Keratinocyte (primary cell): ENCODE measurements around the gene ZSCAN31. TPM values are rescaled to one million over a fixed set of nuclear protein-coding genes. Genes with fewer than 3 reads are reported as not detected.

Source experiments
- DNase-seq: peaks from one replicate; pipeline ENCODE4 v3.0.0-alpha.2; 2011; ENCODE audit warnings: low read depth, missing footprints, low spot score
- FAIRE-seq: peaks from 2 replicates; lab custom pipeline; 2011; peaks lifted over from hg19 to GRCh38; lab: Jason Lieb, UNC
- H2AFZ ChIP-seq: 2 replicates; pipeline ENCODE4 v1.6.0; 2012; ENCODE audit warnings: low read length, control low read depth, inconsistent platforms; ENCODE audit not compliant: control insufficient read depth
- H3K27ac ChIP-seq: 2 replicates; pipeline ENCODE4 v1.5.1; 2011; ENCODE audit warnings: low read length; ENCODE audit not compliant: control insufficient read depth, insufficient read depth
- H3K27me3 ChIP-seq: 3 replicates; pipeline ENCODE4 v1.6.0; 2011; ENCODE audit warnings: low read length; ENCODE audit not compliant: control insufficient read depth, insufficient read depth; ENCODE audit errors: extremely low read depth
- H3K36me3 ChIP-seq, 2 experiments: 2 replicates in 1 of 2; 3 replicates in 1 of 2; pipeline ENCODE4 v1.5.1; 2011; ENCODE audit warnings: low read length in 2 of 2, mild to moderate bottlenecking in 1 of 2; ENCODE audit not compliant: control insufficient read depth in 2 of 2, insufficient read depth in 2 of 2; ENCODE audit errors: extremely low read depth in 1 of 2
- H3K4me1 ChIP-seq: 3 replicates; pipeline ENCODE4 v1.5.1; 2011; ENCODE audit warnings: low read length; ENCODE audit not compliant: control insufficient read depth, insufficient read depth; ENCODE audit errors: extremely low read depth
- H3K4me2 ChIP-seq: 3 replicates; pipeline ENCODE4 v1.6.0; 2011; ENCODE audit warnings: low read depth, low read length; ENCODE audit not compliant: control insufficient read depth, insufficient read depth; ENCODE audit errors: extremely low read depth
- H3K4me3 ChIP-seq, 3 experiments: fragments of 200-600 bp in 1 of 3; sonication (generic) in 1 of 3; 2 replicates in 2 of 3; 3 replicates in 1 of 3; pipeline ENCODE4 v1.5.1; 2011 to 2016; ENCODE audit warnings: low read length in 3 of 3, mild to moderate bottlenecking in 3 of 3, control low read depth in 2 of 3, inconsistent platforms in 1 of 3, low read depth in 1 of 3, mixed read lengths in 1 of 3, mixed run types in 1 of 3, moderate library complexity in 1 of 3; ENCODE audit not compliant: control insufficient read depth in 2 of 3, insufficient read depth in 2 of 3; ENCODE audit errors: extremely low read depth in 1 of 3
- H3K79me2 ChIP-seq: 2 replicates; pipeline ENCODE4 v1.6.0; 2012; ENCODE audit warnings: low read length; ENCODE audit not compliant: control insufficient read depth, insufficient read depth
- H3K9ac ChIP-seq: 3 replicates; pipeline ENCODE4 v1.6.0; 2011; ENCODE audit warnings: low read length; ENCODE audit not compliant: control insufficient read depth, insufficient read depth; ENCODE audit errors: extremely low read depth
- H3K9me1 ChIP-seq: 3 replicates; pipeline ENCODE4 v1.6.0; 2011; ENCODE audit warnings: low read length; ENCODE audit not compliant: control insufficient read depth, insufficient read depth; ENCODE audit errors: extremely low read depth
- H3K9me3 ChIP-seq: 2 replicates; pipeline ENCODE4 v1.5.1; 2012; ENCODE audit warnings: low read depth, low read length; ENCODE audit not compliant: control insufficient read depth
- H4K20me1 ChIP-seq: 3 replicates; pipeline ENCODE4 v1.6.0; 2011; ENCODE audit warnings: low read length; ENCODE audit not compliant: control insufficient read depth, insufficient read depth; ENCODE audit errors: extremely low read depth
- CTCF ChIP-seq, 3 experiments: IDR thresholded peaks in 1 of 3; conservative IDR thresholded peaks in 1 of 3; optimal IDR thresholded peaks in 1 of 3; 2 replicates in 2 of 3; 3 replicates in 1 of 3; pipeline versions ENCODE3 to v1.5.1; 2011; ENCODE audit warnings: low read length in 3 of 3, mild to moderate bottlenecking in 3 of 3, moderate library complexity in 2 of 3, control low read depth in 1 of 3, inconsistent platforms in 1 of 3; ENCODE audit not compliant: insufficient read depth in 2 of 3; ENCODE audit errors: extremely low read depth in 1 of 3
- EZH2 ChIP-seq: IDR thresholded peaks from one replicate; pipeline ENCODE4 v1.6.1; 2012; ENCODE audit warnings: inconsistent platforms, mild to moderate bottlenecking, low read length, moderate library complexity
- dilution Hi-C: fragments of 300-500 bp; cut with MboI; formaldehyde crosslinking; loops from one replicate; pipeline ENCODE4 v1.7.0; 2020; ENCODE audit warnings: low sequenced_read_pairs; ENCODE audit not compliant: extremely low pct_ligation_motif_present
- polyA plus RNA-seq, 5 experiments: library from polyadenylated mRNA; depleted of rRNA in 3 of 5; stranded (reverse) in 3 of 5; stranded (forward) in 1 of 5; unstranded in 1 of 5; fragments of >200 nt; gene quantifications; 1 replicate in 1 of 5; 2 replicates in 3 of 5; 3 replicates in 1 of 5; pipeline versions ENCODE4 v1.2.1 to v1.2.3, GENCODE V29; 2011 to 2012; ENCODE audit warnings: missing spikeins in 2 of 5, low read depth in 1 of 5, low replicate concordance in 1 of 5

Gene ZSCAN31
- polyA plus RNA-seq, 1 donor (not counting 4 experiments of a cell fraction or from before 2014, with no cell fraction given): 14.4 TPM

GRCh38 chr6:28335040-28335563, 846 bp downstream of the ZSCAN31 start:
- no peaks in the 10 kb centered on the region for H3K9me1 ChIP-seq
- no peak overlapping the region for H3K27ac ChIP-seq
- H4K20me1 ChIP-seq: no peaks in the 10 kb centered on the region
- no peaks in the 10 kb centered on the region for H3K79me2 ChIP-seq
- no peaks in the 10 kb centered on the region for H3K36me3 ChIP-seq
- dilution Hi-C loops: no loop called here
- DNase-seq: no peak
- TF ChIP-seq EZH2 (no peak), CTCF (optimal IDR thresholded peaks at IDR 0.05 in 1 of 3, IDR thresholded peaks at IDR 0.05 in 1 of 3, conservative IDR thresholded peaks at IDR 0.05 in 1 of 3; ENCODE audit: extremely low read depth in 1 of 3, insufficient read depth in 2 of 3, low read length in 3 of 3) (no peak)
- no peaks in the 10 kb centered on the region for H3K27me3 ChIP-seq
- H3K9me3 ChIP-seq: no peaks in the 10 kb centered on the region
- H3K4me2 ChIP-seq: peak overlapping the region; percentile 95
- peak overlapping the region; percentile 27 for H2AFZ ChIP-seq
- peak overlapping the region in 2 of 3 experiments; percentile 81 to 85 for H3K4me3 ChIP-seq
- peak overlapping the region; percentile 82 for H3K9ac ChIP-seq
- peaks cover 13% of the 10 kb centered on the region for H3K4me1 ChIP-seq
- no peak for FAIRE-seq

- no peaks in the 10 kb centered on the region for H4K20me1 ChIP-seq
- H3K9me1 ChIP-seq: no peaks in the 10 kb centered on the region
- TF ChIP-seq CTCF (optimal IDR thresholded peaks at IDR 0.05 in 1 of 3, IDR thresholded peaks at IDR 0.05 in 1 of 3, conservative IDR thresholded peaks at IDR 0.05 in 1 of 3; ENCODE audit: extremely low read depth in 1 of 3, insufficient read depth in 2 of 3, low read length in 3 of 3): no peak
- TF ChIP-seq EZH2: no peak
- no peak overlapping the region for H3K4me3 ChIP-seq
- H3K36me3 ChIP-seq: no peaks in the 10 kb centered on the region
- H3K9ac ChIP-seq: no peak overlapping the region
- H3K9me3 ChIP-seq: no peaks in the 10 kb centered on the region
- no peak overlapping the region for H3K27ac ChIP-seq
- peaks cover 13% of the 10 kb centered on the region for H3K4me1 ChIP-seq
- no peak for FAIRE-seq
- H3K4me2 ChIP-seq: no peak overlapping the region
- no peak for DNase-seq
- no peaks in the 10 kb centered on the region for H3K27me3 ChIP-seq
- no peaks in the 10 kb centered on the region for H3K79me2 ChIP-seq
- H2AFZ ChIP-seq: no peak overlapping the region
- dilution Hi-C loops: no loop called here
Measured at GRCh38 chr6:28334286-28335039, 1.5 kb downstream of the ZSCAN31 start.
